Glutamatergic neuron (in vitro differentiated cells): Measurements from ENCODE around the gene HIPK2. TPM values are rescaled to one million over a fixed set of nuclear protein-coding genes. Genes with fewer than 3 reads are reported as not detected.
A peak's percentile ranks its signal among the peaks of the same experiment; 100 is the strongest.

Experiments
- DNase-seq: peaks from one replicate; pipeline ENCODE4 v3.0.0; 2022
- H3K27ac Mint-ChIP-seq: one replicate; pipeline ENCODE4 v1.8.0; 2020; ENCODE audit warnings: mild to moderate bottlenecking, mixed read lengths, inconsistent platforms; ENCODE audit not compliant: unreplicated experiment
- H3K27me3 Mint-ChIP-seq: one replicate; pipeline ENCODE4 v1.8.0; 2020; ENCODE audit warnings: mild to moderate bottlenecking, moderate library complexity, mixed read lengths, inconsistent platforms; ENCODE audit not compliant: unreplicated experiment
- H3K36me3 Mint-ChIP-seq: one replicate; pipeline ENCODE4 v1.8.0; 2020; ENCODE audit warnings: mild to moderate bottlenecking, mixed read lengths, inconsistent platforms; ENCODE audit not compliant: unreplicated experiment
- H3K4me1 Mint-ChIP-seq: one replicate; pipeline ENCODE4 v1.8.0; 2020; ENCODE audit warnings: mild to moderate bottlenecking, low read depth, mixed read lengths, inconsistent platforms; ENCODE audit not compliant: unreplicated experiment
- H3K4me3 Mint-ChIP-seq: one replicate; pipeline ENCODE4 v1.8.0; 2020; ENCODE audit warnings: mild to moderate bottlenecking, mixed read lengths, inconsistent platforms; ENCODE audit not compliant: unreplicated experiment
- H3K9me3 Mint-ChIP-seq: one replicate; pipeline ENCODE4 v1.8.0; 2020; ENCODE audit warnings: mild to moderate bottlenecking, moderate library complexity, mixed read lengths, inconsistent platforms; ENCODE audit not compliant: unreplicated experiment
- CTCF ChIP-seq: fragments of 200-600 bp; sonication (generic); IDR thresholded peaks from one replicate; pipeline ENCODE4 v1.5.0; 2021; ENCODE audit not compliant: partially characterized antibody, unreplicated experiment
- total RNA-seq: library from RNA; stranded (reverse); fragmentation: NEBNext Ultra II Directional; extraction: Animal tissue kit (Norgen Biotek cat#: 25700); gene quantifications from one replicate; pipeline ENCODE4 v1.2.1, GENCODE V29; 2021; ENCODE audit not compliant: unreplicated experiment

Gene HIPK2
- total RNA-seq, 1 donor from 2014 or later = 36.9 TPM

- no peak overlapping the region for H3K27ac Mint-ChIP-seq
- H3K9me3 Mint-ChIP-seq = peaks cover 8% of the 10 kb centered on the region
- no peak for DNase-seq
- peaks cover 20% of the 10 kb centered on the region for H3K36me3 Mint-ChIP-seq
- no peak overlapping the region for H3K4me3 Mint-ChIP-seq
- peaks cover 19% of the 10 kb centered on the region for H3K4me1 Mint-ChIP-seq
- no peak for TF ChIP-seq CTCF
- H3K27me3 Mint-ChIP-seq = peaks cover 2% of the 10 kb centered on the region
Observed at GRCh38 chr7:139718141-139718540, 59.7 kb downstream of the HIPK2 start.

GRCh38 chr7:139716156-139716942, 61.4 kb downstream of the HIPK2 start:
- Mint-ChIP-seq H3K36me3 (peaks cover 20% of the 10 kb centered on the region), H3K4me1 (peaks cover 15% of the 10 kb centered on the region), H3K4me3 (no peak overlapping the region), H3K9me3 (peaks cover 8% of the 10 kb centered on the region), H3K27ac (no peak overlapping the region), H3K27me3 (peaks cover 2% of the 10 kb centered on the region)
- TF ChIP-seq CTCF = no peak
- DNase-seq = no peak

GRCh38 chr7:139715194-139715815, 62.5 kb downstream of the HIPK2 start:
- DNase-seq = no peak
- H3K27ac Mint-ChIP-seq = no peak overlapping the region
- no peak overlapping the region for H3K4me3 Mint-ChIP-seq
- no peak for TF ChIP-seq CTCF
- peaks cover 20% of the 10 kb centered on the region for H3K36me3 Mint-ChIP-seq
- peaks cover 8% of the 10 kb centered on the region for H3K9me3 Mint-ChIP-seq
- peaks cover 14% of the 10 kb centered on the region for H3K4me1 Mint-ChIP-seq
- H3K27me3 Mint-ChIP-seq = peaks cover 2% of the 10 kb centered on the region

GRCh38 chr7:139714163-139714901, 63.5 kb downstream of the HIPK2 start:
- TF ChIP-seq CTCF = no peak
- H3K27ac Mint-ChIP-seq = no peak overlapping the region
- H3K4me3 Mint-ChIP-seq = peak overlapping the region; percentile 7
- H3K4me1 Mint-ChIP-seq = peaks cover 14% of the 10 kb centered on the region
- peaks cover 20% of the 10 kb centered on the region for H3K36me3 Mint-ChIP-seq
- H3K9me3 Mint-ChIP-seq = peaks cover 8% of the 10 kb centered on the region
- peak; percentile 36 for DNase-seq
- H3K27me3 Mint-ChIP-seq = peaks cover 2% of the 10 kb centered on the region
